SK-N-SH (cell line): Measurements from ENCODE around the gene FOXN4.

Source experiments
- CHD2 ChIP-seq: fragments of 150-350 bp; IDR thresholded peaks from 2 replicates; pipeline ENCODE4 v1.6.1; 2018; ENCODE audit warnings: low read length; ENCODE audit not compliant: partially characterized antibody
- ELF1 ChIP-seq: IDR thresholded peaks from 2 replicates; pipeline ENCODE4 v1.4.0; 2012
- EZH2phosphoT487 ChIP-seq: fragments of 200-600 bp; sonication (generic); IDR thresholded peaks from 2 replicates; pipeline ENCODE4 v1.6.1; 2017; ENCODE audit warnings: low read depth, mixed run types, mild to moderate bottlenecking, antibody characterized with exemption, moderate library complexity, borderline replicate concordance
- FOSL2 ChIP-seq: IDR thresholded peaks from 2 replicates; pipeline ENCODE4 v1.4.0; 2012; ENCODE audit warnings: low read depth, mild to moderate bottlenecking, moderate library complexity, borderline replicate concordance
- RFX5 ChIP-seq: IDR thresholded peaks from 2 replicates; pipeline ENCODE4 v1.6.1; 2012; ENCODE audit warnings: mild to moderate bottlenecking, improper control_type of control experiment, low read length
- SIN3A ChIP-seq: IDR thresholded peaks from 2 replicates; pipeline ENCODE4 v1.6.1; 2012; ENCODE audit warnings: low read depth, mild to moderate bottlenecking, low read length, moderate library complexity, borderline replicate concordance
- YY1 ChIP-seq: IDR thresholded peaks from 2 replicates; pipeline ENCODE4 v1.4.0; 2012; ENCODE audit warnings: low read depth, mild to moderate bottlenecking
- TF ChIP-seq, protein P1 (sequence below): fragments of 200-600 bp; sonication (generic); IDR thresholded peaks from 2 replicates; pipeline ENCODE4 v1.6.1; 2017; ENCODE audit warnings: antibody characterized with exemption, mild to moderate bottlenecking, moderate library complexity
- TF ChIP-seq, protein P2 (sequence below): IDR thresholded peaks from 2 replicates; pipeline ENCODE4; 2012
- TF ChIP-seq, protein P3 (sequence below): IDR thresholded peaks from 2 replicates; pipeline ENCODE4 v1.4.0; 2012; ENCODE audit warnings: low read depth

DNA sequence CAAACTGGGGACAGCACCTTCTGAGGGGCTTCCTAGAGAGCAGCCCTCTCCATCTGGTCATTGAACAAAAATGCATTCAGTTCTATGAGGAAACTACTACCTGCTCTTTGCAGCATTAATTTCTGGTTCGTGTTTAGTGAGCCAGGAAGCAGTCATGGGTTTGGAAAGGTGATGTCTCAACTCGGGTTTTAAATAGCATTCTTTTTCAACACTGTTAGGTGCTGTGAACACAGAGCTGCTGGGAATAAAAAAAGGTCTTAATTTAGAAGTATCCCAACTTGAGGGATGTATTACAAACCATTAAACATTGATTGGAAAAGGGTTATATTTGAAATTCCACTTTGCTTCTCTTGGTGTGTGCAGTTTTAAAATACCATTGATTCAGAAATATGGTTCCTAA, 47.9 kb upstream of the FOXN4 start:
- TF ChIP-seq CHD2 = no peak
- TF ChIP-seq, protein P1, sequence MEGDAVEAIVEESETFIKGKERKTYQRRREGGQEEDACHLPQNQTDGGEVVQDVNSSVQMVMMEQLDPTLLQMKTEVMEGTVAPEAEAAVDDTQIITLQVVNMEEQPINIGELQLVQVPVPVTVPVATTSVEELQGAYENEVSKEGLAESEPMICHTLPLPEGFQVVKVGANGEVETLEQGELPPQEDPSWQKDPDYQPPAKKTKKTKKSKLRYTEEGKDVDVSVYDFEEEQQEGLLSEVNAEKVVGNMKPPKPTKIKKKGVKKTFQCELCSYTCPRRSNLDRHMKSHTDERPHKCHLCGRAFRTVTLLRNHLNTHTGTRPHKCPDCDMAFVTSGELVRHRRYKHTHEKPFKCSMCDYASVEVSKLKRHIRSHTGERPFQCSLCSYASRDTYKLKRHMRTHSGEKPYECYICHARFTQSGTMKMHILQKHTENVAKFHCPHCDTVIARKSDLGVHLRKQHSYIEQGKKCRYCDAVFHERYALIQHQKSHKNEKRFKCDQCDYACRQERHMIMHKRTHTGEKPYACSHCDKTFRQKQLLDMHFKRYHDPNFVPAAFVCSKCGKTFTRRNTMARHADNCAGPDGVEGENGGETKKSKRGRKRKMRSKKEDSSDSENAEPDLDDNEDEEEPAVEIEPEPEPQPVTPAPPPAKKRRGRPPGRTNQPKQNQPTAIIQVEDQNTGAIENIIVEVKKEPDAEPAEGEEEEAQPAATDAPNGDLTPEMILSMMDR = no peak
- no peak for TF ChIP-seq EZH2phosphoT487
- no peak for TF ChIP-seq YY1
- TF ChIP-seq ELF1 = no peak
- no peak for TF ChIP-seq RFX5
- TF ChIP-seq, protein P2, sequence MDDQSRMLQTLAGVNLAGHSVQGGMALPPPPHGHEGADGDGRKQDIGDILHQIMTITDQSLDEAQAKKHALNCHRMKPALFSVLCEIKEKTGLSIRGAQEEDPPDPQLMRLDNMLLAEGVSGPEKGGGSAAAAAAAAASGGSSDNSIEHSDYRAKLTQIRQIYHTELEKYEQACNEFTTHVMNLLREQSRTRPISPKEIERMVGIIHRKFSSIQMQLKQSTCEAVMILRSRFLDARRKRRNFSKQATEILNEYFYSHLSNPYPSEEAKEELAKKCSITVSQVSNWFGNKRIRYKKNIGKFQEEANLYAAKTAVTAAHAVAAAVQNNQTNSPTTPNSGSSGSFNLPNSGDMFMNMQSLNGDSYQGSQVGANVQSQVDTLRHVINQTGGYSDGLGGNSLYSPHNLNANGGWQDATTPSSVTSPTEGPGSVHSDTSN = no peak
- TF ChIP-seq, protein P3, sequence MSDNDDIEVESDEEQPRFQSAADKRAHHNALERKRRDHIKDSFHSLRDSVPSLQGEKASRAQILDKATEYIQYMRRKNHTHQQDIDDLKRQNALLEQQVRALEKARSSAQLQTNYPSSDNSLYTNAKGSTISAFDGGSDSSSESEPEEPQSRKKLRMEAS = no peak
- TF ChIP-seq FOSL2 = no peak
- TF ChIP-seq SIN3A = no peak
